ENCODE measurements around the gene OR2A7. TPM values are rescaled to one million over a fixed set of nuclear protein-coding genes. Genes with fewer than 3 reads are reported as not detected.
"Not testable (repeated sequence)": the region's sequence is repeated elsewhere in the genome, so short reads cannot be mapped to it uniquely, and the experiment has no call there.

The OR2A7 gene
- polyA plus RNA-seq, 1 donor from 2014 or later = 1.1 TPM

- H3K27ac Mint-ChIP-seq, H3K4me1 Mint-ChIP-seq, H3K9me3 Mint-ChIP-seq: not testable (repeated sequence)
These were observed 10.7 kb upstream of the OR2A7 start for GRCh38 chr7:144275281-144275680.

DNA sequence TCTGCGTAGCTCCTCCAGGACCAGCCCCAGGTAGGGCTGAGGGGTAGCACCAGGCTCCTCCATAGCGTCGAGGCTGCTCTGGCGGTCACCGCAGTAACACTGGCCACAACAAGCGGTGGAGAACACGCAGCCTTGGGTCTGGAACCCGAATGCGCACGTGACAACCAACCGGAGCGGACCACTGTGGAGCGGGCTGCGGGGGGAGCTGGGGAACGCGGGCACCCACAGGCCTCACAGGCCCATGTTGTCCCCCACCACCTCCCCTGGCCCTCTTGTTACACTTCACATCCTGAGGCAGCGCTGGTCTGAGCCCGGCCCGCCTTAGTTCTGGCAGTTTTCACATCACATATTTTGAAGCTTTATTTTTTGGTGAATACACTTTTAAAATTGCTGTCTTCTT, 4.6 kb upstream of the OR2A7 start, which contains the start of gene CTAGE8:
TSS of gene CTAGE8 (minus strand) at position 101 of the 400 bp plus-strand sequence. CDS start at position 63, 38 bp downstream.
- H3K4me3 Mint-ChIP-seq, H3K9me3 Mint-ChIP-seq, H3K27me3 Mint-ChIP-seq: not testable (repeated sequence)

More at GRCh38 chr7:144275281-144275680, 10.7 kb upstream of the OR2A7 start:
- H3K27me3 Mint-ChIP-seq, H3K4me3 Mint-ChIP-seq, H3K36me3 Mint-ChIP-seq: not testable (repeated sequence)

GRCh38 chr7:144262128-144262527, 2.5 kb downstream of the OR2A7 start:
- not testable (repeated sequence) for H3K4me1 Mint-ChIP-seq, H3K27ac Mint-ChIP-seq, H3K9me3 Mint-ChIP-seq, H3K4me3 Mint-ChIP-seq, H3K36me3 Mint-ChIP-seq, H3K27me3 Mint-ChIP-seq

More for the DNA sequence above, 4.6 kb upstream of the OR2A7 start, which contains the start of gene CTAGE8:
- not testable (repeated sequence) for H3K27ac Mint-ChIP-seq, H3K36me3 Mint-ChIP-seq, H3K4me1 Mint-ChIP-seq

- not testable (repeated sequence) for H3K36me3 Mint-ChIP-seq, H3K4me1 Mint-ChIP-seq, H3K9me3 Mint-ChIP-seq, H3K27me3 Mint-ChIP-seq, H3K27ac Mint-ChIP-seq
- peak overlapping the region in 1 of 4 donors; percentile 60 for H3K4me3 Mint-ChIP-seq
These were observed 5.5 kb downstream of the OR2A7 start for GRCh38 chr7:144259067-144259466.

- Mint-ChIP-seq H3K4me1 (no peaks in the 10 kb centered on the region), H3K4me3 (no peak overlapping the region)
These were observed 8.5 kb downstream of the OR2A7 start for GRCh38 chr7:144256112-144256511.

GRCh38 chr7:144255471-144255897, 9.1 kb downstream of the OR2A7 start:
- Mint-ChIP-seq H3K27ac (no peak overlapping the region), H3K9me3 (no peaks in the 10 kb centered on the region), H3K4me1 (no peaks in the 10 kb centered on the region), H3K36me3 (no peaks in the 10 kb centered on the region), H3K4me3 (no peak overlapping the region), H3K27me3 (peaks cover 3% of the 10 kb centered on the region)

More at GRCh38 chr7:144256112-144256511, 8.5 kb downstream of the OR2A7 start:
- H3K27ac Mint-ChIP-seq = no peak overlapping the region
- H3K27me3 Mint-ChIP-seq = peaks cover 3% of the 10 kb centered on the region
- no peaks in the 10 kb centered on the region for H3K9me3 Mint-ChIP-seq
- H3K36me3 Mint-ChIP-seq = no peaks in the 10 kb centered on the region

DNA sequence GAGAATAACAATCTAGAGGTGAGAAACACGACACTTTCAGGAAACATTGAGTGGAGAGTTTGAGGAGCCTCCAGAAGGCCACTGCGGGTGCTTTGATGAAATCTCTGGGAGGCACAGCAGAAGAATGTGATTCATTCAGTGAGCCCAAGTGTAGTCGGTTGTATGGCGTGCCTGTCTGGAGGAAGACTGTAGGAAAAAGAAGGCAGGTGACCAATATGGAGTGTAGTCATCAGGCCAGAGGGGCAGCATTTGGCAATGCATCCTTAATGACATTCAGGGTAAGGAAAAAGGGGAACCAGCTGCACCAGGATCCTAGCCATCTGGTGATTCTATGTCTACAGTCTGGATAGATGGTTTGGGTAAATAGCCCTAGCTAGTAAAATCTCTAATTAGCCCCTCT, 12.3 kb downstream of the OR2A7 start:
- H3K27me3 Mint-ChIP-seq, H3K9me3 Mint-ChIP-seq, H3K4me3 Mint-ChIP-seq, H3K36me3 Mint-ChIP-seq, H3K4me1 Mint-ChIP-seq, H3K27ac Mint-ChIP-seq: not testable (repeated sequence)

DNA sequence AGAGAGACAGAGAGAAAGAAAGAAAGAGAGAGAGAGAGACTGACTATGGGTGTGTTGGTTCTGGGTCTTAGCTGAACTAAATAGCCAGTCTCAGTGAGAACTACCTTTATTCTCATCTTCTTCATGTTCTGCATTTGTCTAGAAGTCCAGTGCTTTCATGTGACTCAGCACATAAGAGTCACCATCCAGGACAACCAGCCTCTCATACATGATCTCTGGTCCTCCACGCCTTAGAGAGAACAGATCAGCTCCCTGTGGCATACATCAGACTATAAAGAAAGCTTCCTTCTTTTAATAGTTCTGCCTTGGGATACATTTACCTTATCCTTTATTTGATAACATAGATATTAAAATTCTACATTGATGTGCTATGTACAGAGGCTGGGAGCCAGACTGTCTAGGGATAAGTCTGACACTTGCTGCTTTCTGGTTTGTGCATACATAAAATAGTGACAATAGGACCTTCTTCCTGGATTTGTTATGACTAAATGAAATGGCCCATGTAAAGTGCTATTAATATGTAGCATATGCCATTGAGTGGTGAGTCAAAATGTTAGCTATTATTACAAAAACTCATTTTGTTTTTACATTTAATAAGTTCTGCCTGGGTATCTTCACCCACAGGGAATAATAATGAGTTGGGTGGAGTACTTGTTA, 16.8 kb downstream of the OR2A7 start:
- H3K4me1 Mint-ChIP-seq, H3K27ac Mint-ChIP-seq, H3K27me3 Mint-ChIP-seq, H3K4me3 Mint-ChIP-seq, H3K9me3 Mint-ChIP-seq, H3K36me3 Mint-ChIP-seq: not testable (repeated sequence)

DNA sequence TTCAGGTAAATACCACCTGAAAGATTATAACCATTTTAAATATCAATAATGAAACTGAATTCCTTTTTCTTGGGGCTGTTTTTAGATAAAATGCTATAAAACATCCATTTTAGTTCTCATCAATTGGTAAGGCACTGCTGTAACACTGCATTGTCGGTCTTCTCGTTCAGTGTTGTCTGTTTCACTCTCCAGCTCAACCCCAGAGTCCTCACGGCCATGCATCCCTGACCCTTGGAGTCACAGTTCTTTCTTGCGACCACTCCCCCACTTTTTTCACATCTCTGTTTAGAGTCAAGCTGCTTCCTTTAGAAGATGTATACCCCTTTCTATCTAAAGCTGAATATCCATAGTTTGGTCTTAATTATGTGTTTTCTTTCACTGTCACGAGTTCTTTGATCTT, 17.6 kb downstream of the OR2A7 start:
- H3K4me1 Mint-ChIP-seq, H3K9me3 Mint-ChIP-seq, H3K36me3 Mint-ChIP-seq, H3K27me3 Mint-ChIP-seq, H3K27ac Mint-ChIP-seq, H3K4me3 Mint-ChIP-seq: not testable (repeated sequence)

- not testable (repeated sequence) for H3K4me1 Mint-ChIP-seq, H3K36me3 Mint-ChIP-seq, H3K4me3 Mint-ChIP-seq, H3K27me3 Mint-ChIP-seq, H3K27ac Mint-ChIP-seq, H3K9me3 Mint-ChIP-seq
These were observed 19.2 kb downstream of the OR2A7 start for GRCh38 chr7:144245372-144245771.

GRCh38 chr7:144239365-144239764, 25.2 kb downstream of the OR2A7 start, which contains the start of gene OR2A42:
Gene OR2A42 (minus strand): TSS chr7:144239605. CDS start chr7:144232843, 6,762 bp downstream.
- not testable (repeated sequence) for H3K4me3 Mint-ChIP-seq, H3K27ac Mint-ChIP-seq, H3K36me3 Mint-ChIP-seq, H3K9me3 Mint-ChIP-seq, H3K27me3 Mint-ChIP-seq, H3K4me1 Mint-ChIP-seq

GRCh38 chr7:144238530-144239082, 26.0 kb downstream of the OR2A7 start:
- not testable (repeated sequence) for H3K27me3 Mint-ChIP-seq

DNA sequence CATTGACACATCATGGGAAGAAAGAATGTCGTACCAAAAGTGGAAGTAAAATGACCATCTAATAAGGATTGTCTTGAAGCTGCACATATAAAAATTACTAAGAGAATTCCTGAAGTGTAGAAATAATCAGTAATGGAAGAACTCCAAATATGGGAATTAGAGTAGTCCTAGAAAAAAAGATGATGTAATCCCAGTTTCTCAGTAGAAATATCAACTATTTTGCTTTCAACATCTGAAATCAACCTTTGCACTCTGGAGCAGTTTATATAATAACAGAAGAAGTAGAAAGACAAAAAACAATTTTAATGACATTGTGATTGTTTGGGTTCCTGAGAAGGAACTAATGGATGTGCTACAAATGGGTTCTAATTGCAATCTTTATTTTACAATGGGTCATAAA, 31.6 kb downstream of the OR2A7 start:
- not testable (repeated sequence) for H3K4me1 Mint-ChIP-seq, H3K9me3 Mint-ChIP-seq, H3K27me3 Mint-ChIP-seq, H3K36me3 Mint-ChIP-seq, H3K27ac Mint-ChIP-seq, H3K4me3 Mint-ChIP-seq

More at GRCh38 chr7:144238530-144239082, 26.0 kb downstream of the OR2A7 start:
- not testable (repeated sequence) for H3K4me3 Mint-ChIP-seq, H3K36me3 Mint-ChIP-seq, H3K9me3 Mint-ChIP-seq, H3K27ac Mint-ChIP-seq, H3K4me1 Mint-ChIP-seq

DNA sequence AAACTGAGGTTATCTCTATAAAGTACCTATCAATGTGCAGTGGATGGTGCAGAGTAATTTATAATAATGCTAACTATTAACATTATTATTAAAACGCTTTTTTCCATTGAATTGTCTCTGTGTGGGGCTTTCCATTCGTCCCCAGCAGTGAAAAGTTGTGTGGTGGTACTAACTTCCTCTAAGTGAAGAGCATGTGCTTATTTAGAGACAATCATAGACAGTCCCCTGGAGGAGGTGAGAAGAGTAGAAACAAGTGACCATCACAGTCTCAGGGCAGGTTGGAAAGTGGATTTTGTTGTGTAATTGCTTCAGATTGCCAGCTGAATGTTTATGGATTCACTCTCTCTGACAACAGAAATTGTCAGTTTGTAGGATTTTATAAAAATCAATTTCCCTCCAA, 33.6 kb downstream of the OR2A7 start:
- not testable (repeated sequence) for H3K4me3 Mint-ChIP-seq, H3K27me3 Mint-ChIP-seq, H3K36me3 Mint-ChIP-seq, H3K27ac Mint-ChIP-seq, H3K9me3 Mint-ChIP-seq, H3K4me1 Mint-ChIP-seq

GRCh38 chr7:144228810-144229209, 35.8 kb downstream of the OR2A7 start:
- not testable (repeated sequence) for H3K36me3 Mint-ChIP-seq, H3K27me3 Mint-ChIP-seq, H3K9me3 Mint-ChIP-seq, H3K4me3 Mint-ChIP-seq, H3K27ac Mint-ChIP-seq, H3K4me1 Mint-ChIP-seq

- not testable (repeated sequence) for H3K27me3 Mint-ChIP-seq, H3K27ac Mint-ChIP-seq, H3K4me3 Mint-ChIP-seq, H3K36me3 Mint-ChIP-seq, H3K4me1 Mint-ChIP-seq, H3K9me3 Mint-ChIP-seq
These were observed 37.7 kb downstream of the OR2A7 start for GRCh38 chr7:144226866-144227265.
